ENCODE results near the gene HMGN4.

Gene HMGN4

DNA sequence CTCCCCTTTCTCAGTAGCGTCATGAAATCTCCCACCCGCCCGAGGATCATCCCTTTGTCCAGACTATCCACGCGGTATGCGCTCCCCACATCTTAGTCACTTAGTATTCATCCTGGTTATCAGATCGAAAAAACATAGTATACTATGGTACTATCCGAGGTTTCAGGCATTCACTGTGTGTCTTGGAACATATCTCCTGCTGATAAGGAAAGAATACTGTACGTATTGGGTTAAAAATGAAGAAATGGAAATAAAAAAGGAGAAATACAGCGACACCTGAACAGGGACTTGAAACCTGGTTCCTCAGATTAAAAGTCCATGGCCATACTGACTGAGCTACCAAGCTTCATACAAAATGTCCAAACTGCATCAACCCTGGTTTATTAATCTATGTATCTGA, 14.0 kb downstream of the HMGN4 start:
- DNase-seq (ENCODE audit: low read depth, low spot score): no peak

DNA sequence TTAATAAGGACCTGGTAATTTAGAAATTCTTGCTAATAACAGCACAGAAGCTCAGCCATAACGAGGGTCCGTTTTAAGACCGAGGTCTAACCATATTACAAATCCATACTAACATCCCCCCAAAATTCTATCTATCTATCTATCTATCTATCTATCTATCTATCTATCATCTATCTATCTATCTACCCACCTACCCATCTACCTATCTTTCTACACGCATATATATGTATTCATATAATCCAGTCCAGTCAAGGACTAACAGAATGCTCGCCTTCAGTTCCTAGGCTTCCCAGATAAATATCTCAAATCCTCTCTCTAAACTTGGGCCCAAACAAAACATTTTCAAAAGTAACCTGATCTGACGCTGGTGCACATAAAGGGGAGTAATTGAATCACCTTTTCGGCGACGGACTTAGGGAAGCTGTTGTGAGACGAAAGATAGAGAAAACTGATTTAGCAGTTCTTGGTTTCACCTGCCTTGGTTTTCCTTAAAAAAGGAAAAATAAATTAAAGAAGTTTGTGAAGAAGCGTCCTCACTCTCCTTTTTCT, 14.5 kb downstream of the HMGN4 start:
- no peak for DNase-seq (ENCODE audit: low read depth, low spot score)

DNA sequence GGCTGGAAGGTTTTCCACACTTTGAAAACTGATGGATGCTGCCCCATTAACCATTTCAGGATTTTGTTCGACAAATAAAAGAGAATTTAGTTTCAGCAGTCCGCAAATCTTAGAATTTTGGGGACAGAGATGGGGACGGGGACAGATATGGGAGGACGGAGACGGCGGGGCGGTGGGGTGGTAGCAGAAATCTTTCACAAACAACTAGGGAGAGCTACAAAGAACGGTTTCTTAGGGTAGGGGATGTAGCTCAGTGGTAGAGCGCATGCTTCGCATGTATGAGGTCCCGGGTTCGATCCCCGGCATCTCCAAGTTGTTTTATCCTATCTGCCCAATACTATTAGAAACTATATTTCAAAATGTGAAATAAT, 15.1 kb downstream of the HMGN4 start:
- peak; percentile 81 for DNase-seq (ENCODE audit: low read depth, low spot score)

DNA sequence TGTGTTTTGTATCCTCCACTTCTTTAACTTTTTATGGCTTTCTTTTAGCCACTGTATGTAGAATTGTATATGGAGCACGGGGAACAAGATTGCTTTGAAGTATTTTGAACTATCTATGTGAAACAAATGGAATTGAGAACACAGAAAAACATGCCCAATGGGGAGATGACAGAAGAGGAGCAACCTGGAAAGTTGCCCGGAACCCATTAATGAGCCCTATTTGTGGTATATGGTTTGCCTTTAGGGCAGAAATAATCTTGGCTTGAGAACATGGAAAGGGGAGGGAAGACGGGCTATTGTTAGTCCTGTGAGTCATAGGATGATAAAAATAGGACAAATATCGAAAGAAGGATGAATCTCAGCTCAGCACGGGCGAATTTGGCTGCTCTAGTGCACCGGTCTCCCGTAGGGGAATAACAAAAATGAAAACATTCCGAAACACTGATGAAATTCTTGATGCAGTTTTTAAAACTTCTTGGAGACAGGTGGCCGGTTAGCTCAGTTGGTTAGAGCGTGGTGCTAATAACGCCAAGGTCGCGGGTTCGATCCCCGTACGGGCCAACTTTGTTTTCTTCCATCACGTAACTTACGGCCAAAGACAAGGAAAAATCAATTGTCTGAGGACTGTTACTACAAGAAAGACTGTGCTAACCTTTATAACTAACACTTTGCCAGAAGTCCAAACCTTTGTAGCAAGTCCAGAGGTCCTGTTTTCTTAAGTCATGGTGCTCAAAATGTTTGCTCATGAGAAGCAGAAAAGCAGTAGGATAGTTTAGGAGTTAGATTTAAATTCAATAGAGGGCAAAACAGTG, 15.7 kb downstream of the HMGN4 start:
- DNase-seq (ENCODE audit: low read depth, low spot score): peak; percentile 86

GRCh38 chr6:26554447-26554696, 16.2 kb downstream of the HMGN4 start:
- no peak for DNase-seq (ENCODE audit: low read depth, low spot score)

DNA sequence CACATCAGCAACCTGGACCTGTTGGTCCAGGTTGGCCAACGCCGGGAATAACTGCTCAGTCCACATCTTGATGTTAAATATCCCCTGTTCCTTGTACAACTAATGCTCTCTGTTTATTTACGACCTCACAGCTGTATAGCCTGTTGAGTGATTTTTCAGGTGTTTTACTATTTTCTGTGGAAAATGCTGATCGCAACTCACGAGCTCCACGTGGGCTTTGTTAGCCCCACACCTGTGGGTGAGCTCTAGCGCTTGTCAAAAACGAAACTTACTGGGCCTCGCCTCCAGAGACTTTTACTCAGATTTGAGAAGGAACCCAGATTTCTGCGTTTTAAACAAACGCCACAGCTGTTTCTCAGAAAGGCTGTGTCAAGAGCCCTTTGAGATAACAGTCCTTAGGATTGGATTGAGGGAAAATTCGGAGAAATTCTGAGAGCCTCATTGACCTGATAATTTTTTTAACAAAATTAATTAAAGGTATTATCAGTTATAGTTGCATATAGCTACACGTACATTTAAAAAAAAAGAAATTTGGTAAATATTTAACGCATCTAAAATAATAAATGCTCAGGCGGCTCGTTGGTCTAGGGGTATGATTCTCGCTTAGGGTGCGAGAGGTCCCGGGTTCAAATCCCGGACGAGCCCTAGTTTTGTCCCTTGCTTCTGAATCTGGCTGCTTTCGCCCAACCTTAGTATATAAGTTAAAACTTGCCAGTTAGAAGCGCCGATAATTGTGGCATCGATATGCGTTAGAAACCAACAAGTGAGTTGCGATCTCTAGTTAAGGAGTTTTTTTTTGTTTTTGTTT, 16.7 kb downstream of the HMGN4 start:
- peak; percentile 64 for DNase-seq (ENCODE audit: low read depth, low spot score)

GRCh38 chr6:26555505-26556262, 17.5 kb downstream of the HMGN4 start:
- DNase-seq (ENCODE audit: low read depth, low spot score): peak; percentile 48

GRCh38 chr6:26556263-26557070, 18.3 kb downstream of the HMGN4 start:
- peak; percentile 83 for DNase-seq (ENCODE audit: low read depth, low spot score)

- no peak for DNase-seq (ENCODE audit: low read depth, low spot score)
Observed at GRCh38 chr6:26561533-26562466, 23.6 kb downstream of the HMGN4 start.

- DNase-seq (ENCODE audit: low read depth, low spot score): no peak
Observed at GRCh38 chr6:26563488-26563887, 25.3 kb downstream of the HMGN4 start.

DNA sequence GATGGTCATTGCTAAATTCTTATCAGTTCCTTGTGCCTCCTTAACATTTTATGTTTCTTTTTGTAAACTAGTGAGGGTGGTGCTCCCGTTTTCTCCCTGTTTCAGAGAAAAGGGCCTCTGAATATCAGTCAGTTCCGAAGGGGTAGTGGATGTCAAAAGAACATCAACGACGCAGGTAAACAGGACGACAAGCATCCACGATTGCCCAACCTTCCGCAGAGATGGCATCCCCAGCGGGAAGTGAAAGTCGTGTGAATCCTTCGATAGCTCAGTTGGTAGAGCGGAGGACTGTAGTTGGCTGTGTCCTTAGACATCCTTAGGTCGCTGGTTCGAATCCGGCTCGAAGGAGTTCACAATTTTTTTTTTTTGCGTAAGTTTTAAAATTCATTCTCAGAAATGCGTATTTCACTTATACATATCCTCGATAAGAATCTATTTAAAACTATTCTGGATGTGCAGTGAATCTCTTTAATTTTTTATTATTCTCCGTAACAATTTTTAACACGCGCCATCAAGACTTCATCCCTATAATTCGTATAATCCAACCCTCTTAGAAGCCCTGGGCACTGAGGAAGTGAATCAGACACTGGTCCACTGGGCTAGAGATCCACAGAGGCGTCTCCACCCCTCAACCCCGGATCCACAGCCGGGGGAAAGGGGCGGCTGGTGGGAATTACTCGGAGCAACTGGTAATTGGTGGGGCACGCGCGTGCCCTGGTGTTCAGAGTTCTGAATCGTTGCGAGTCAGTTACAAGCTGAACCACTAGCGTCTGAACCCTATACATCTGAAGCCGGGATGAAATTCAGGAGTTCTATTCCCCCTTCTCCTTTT, 30.7 kb downstream of the HMGN4 start:
- peak; percentile 93 for DNase-seq (ENCODE audit: low read depth, low spot score)

DNA sequence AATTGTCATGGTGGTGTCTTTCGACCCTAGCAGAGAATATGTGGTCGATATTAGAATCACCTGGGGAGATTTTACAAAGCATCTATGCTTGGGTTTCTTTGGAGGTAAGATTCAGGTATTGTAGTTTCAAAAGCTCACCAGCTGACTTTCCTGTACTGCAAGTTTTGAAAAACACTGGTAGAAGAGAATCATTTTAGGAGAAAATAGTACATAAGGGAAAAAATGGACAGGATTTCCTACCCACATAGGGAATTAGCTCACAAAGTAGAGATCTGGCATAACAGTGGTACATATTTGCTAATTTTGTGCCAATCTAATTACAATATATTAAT, 31.2 kb downstream of the HMGN4 start:
- no peak for DNase-seq (ENCODE audit: low read depth, low spot score)

- DNase-seq (ENCODE audit: low read depth, low spot score): no peak
Observed at GRCh38 chr6:26570027-26570809, 32.1 kb downstream of the HMGN4 start.

GRCh38 chr6:26571592-26572296, 33.6 kb downstream of the HMGN4 start:
- DNase-seq (ENCODE audit: low read depth, low spot score): peak; percentile 84

- peak; percentile 18 for DNase-seq (ENCODE audit: low read depth, low spot score)
Observed at GRCh38 chr6:26575494-26575939, 37.4 kb downstream of the HMGN4 start.

DNA sequence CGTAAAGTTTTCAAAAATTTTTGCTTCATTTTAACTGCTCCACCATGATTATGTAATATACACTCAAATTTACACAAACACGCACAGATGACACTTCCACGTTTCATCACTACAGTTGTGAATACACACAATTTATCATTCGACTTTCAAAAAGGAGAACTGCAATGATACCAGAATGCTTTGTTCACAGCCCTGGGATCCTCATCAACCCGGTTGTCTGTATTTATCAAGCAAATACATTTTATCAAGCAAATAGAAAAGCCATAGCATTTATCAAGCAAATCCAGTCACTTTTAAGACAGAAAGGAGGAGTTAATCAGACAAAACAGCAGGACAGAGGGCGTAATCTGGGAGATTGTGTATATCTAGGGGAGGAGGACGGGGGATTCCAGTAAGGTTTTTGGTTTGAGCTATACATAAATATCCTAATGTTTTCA, 38.3 kb downstream of the HMGN4 start:
- no peak for DNase-seq (ENCODE audit: low read depth, low spot score)

DNA sequence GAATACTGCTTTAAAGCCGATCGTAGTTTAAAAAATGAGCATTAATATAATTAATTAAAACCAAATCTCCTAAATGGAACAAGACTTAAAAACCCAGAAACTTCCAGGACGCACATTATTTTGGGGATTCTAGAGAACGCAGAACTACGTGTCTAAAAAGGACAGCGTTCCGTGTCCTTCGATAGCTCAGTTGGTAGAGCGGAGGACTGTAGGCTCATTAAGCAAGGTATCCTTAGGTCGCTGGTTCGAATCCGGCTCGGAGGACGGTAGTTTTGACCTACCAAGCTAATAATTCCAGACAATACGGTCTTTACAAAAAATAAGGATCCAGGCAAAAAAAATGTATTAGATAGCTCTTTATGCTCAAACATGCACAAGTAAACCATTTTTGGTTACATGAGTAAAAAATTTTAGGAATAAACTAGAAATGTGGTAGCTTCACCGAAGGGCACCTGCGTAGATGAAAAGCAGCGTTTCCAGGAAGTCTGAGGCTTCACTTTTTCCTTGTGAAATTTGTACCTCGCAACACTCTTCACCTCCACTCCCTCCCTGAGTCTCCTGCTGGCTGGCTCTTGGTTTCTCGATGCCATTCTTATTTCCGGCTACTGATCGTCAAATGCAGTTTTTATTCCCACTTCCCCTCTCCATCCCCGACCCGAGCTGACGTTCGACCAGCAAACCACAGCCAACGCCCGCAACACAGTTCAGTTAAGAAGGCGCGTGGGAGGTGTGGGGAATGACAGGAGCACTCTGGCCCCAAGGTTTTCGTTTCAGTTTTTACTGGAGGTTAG, 39.0 kb downstream of the HMGN4 start:
- DNase-seq (ENCODE audit: low read depth, low spot score): peak; percentile 76

All from astrocyte of the hippocampus (primary cell).